Measurements from ENCODE around the gene GOT1. TPM values are rescaled to one million over a fixed set of nuclear protein-coding genes. Genes with fewer than 3 reads are reported as not detected.

The GOT1 gene
- total and polyA plus RNA-seq, 2 of the 8 experiments (the other 6 are each of a cell fraction or from before 2014, with no cell fraction given), result 16.7 to 47.0 TPM

DNA sequence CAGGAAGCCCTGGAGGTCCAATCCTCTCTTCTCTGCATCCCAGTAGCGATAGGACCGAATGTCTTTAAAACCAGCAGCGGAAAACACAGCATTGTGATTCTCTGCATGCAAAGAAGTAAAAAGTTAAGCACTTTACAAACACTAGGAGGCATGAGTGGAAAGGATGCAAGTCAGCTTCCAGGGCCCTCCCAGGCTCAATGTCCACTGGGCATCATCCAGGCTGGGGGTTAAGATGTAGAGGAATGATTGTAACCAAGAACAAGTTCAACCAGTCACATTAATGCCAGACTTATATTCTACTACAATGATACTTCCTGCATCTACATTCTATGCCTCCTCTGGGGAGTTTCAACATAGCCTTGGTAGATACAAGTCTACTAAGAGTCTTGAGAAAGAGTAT, 24.3 kb downstream of the GOT1 start:
- H3K4me1 ChIP-seq (replicated peaks in 1 of 4; ENCODE audit: control insufficient read depth in 3 of 4, insufficient read depth in 4 of 4, low read length in 3 of 4), result no peaks in the 10 kb centered on the region
- FAIRE-seq (no peak), DNase-seq (ENCODE audit: low read depth in 1 of 2, low spot score in 2 of 2) (no peak)
- H3K27me3 ChIP-seq (replicated peaks in 1 of 4; ENCODE audit: control insufficient read depth in 3 of 4, extremely low read depth in 1 of 4, insufficient read depth in 3 of 4, low read length in 3 of 4), result no peaks in the 10 kb centered on the region
- H3K4me3 ChIP-seq (ENCODE audit: extremely low read depth in 1 of 4, insufficient read depth in 2 of 4, low read depth in 3 of 4, low read length in 4 of 4), result no peak overlapping the region
- H3K9me3 ChIP-seq (ENCODE audit: insufficient read depth in 2 of 2, low read depth in 1 of 2, low read length in 1 of 2), result no peaks in the 10 kb centered on the region
- peaks cover 0 to 2% of the 10 kb centered on the region in 2 experiments for H4K20me1 ChIP-seq (replicated peaks in 1 of 2; ENCODE audit: control insufficient read depth in 1 of 2, insufficient read depth in 2 of 2, low read length in 2 of 2)
- POLR2A ChIA-PET (ENCODE audit: partially characterized antibody), result interaction anchor here (1.5 kb wide), 1 partner anchor 20 kb away, joined by 6 read pairs; no protein-coding TSS in a partner anchor
- H3K18ac ChIP-seq (ENCODE audit: extremely low read depth, low read length), result no peak overlapping the region
- no peak overlapping the region for H2BK12ac ChIP-seq (ENCODE audit: low read depth, low read length)
- no peak overlapping the region for H2BK5ac ChIP-seq (ENCODE audit: low read depth, low read length)
- TF ChIP-seq, protein P1, sequence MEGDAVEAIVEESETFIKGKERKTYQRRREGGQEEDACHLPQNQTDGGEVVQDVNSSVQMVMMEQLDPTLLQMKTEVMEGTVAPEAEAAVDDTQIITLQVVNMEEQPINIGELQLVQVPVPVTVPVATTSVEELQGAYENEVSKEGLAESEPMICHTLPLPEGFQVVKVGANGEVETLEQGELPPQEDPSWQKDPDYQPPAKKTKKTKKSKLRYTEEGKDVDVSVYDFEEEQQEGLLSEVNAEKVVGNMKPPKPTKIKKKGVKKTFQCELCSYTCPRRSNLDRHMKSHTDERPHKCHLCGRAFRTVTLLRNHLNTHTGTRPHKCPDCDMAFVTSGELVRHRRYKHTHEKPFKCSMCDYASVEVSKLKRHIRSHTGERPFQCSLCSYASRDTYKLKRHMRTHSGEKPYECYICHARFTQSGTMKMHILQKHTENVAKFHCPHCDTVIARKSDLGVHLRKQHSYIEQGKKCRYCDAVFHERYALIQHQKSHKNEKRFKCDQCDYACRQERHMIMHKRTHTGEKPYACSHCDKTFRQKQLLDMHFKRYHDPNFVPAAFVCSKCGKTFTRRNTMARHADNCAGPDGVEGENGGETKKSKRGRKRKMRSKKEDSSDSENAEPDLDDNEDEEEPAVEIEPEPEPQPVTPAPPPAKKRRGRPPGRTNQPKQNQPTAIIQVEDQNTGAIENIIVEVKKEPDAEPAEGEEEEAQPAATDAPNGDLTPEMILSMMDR (IDR thresholded peaks at IDR 0.05; ENCODE audit: control extremely low read depth in 1 of 3, insufficient read depth in 1 of 3, low read depth in 1 of 3, low read length in 3 of 3), result peak in 1 of 3 experiments; percentile 9; a peak in 2 of 4 replicates
- TF ChIP-seq CBX5 (IDR thresholded peaks at IDR 0.05; ENCODE audit: low read depth, low read length), result no peak
- H2AFZ ChIP-seq (ENCODE audit: low read length), result no peak overlapping the region
- WGBS, 2 experiments (ENCODE audit: extremely low coverage in 1 of 2, insufficient coverage in 1 of 2, insufficient read length in 1 of 2, insufficient replicate concordance in 2 of 2, low coverage in 1 of 2, low lambda C conversion rate in 2 of 2, missing lambda C conversion rate in 1 of 2), result 96% methylated on average over 3 of the region's 3 CpGs; no CpG with 5 or more reads in 1 of the 2 experiments
- no peak overlapping the region for H3K4me2 ChIP-seq (ENCODE audit: insufficient read depth in 1 of 2, low read depth in 2 of 2, low read length in 2 of 2)
- H2AK5ac ChIP-seq (ENCODE audit: low read depth, low read length), result no peak overlapping the region
- H4K8ac ChIP-seq (ENCODE audit: extremely low read depth, insufficient read depth, low read length), result no peak overlapping the region
- H3K36me3 ChIP-seq (ENCODE audit: control insufficient read depth in 2 of 4, insufficient read depth in 4 of 4, low read length in 3 of 4), result peaks cover 2 to 44% (median 22%) of the 10 kb centered on the region in 4 experiments; a peak in 6 of 8 replicates
- H3K27ac ChIP-seq (ENCODE audit: low read depth, low read length), result no peak overlapping the region
- H3K23me2 ChIP-seq (ENCODE audit: low read depth, low read length), result no peaks in the 10 kb centered on the region
- no peak overlapping the region for H4K5ac ChIP-seq (ENCODE audit: insufficient read length, low read depth, low read length)
- CTCF ChIA-PET (ENCODE audit: partially characterized antibody), result interaction anchor here (1.0 to 1.5 kb wide), 2 partner anchors 13 to 29 kb away, joined by 3 to 4 read pairs; no protein-coding TSS in a partner anchor
- H3K79me2 ChIP-seq (ENCODE audit: control insufficient read depth in 1 of 2, insufficient read depth in 2 of 2, low read length in 2 of 2), result no peaks in the 10 kb centered on the region
- H3K14ac ChIP-seq (ENCODE audit: insufficient read length), result no peak overlapping the region
- H3K79me1 ChIP-seq (ENCODE audit: low read depth, low read length), result peaks cover 2% of the 10 kb centered on the region; the same call in 1 of the 2 replicates
- no peak overlapping the region for H3K4ac ChIP-seq (replicated peaks; ENCODE audit: insufficient read length, low read depth, low read length)
- H3K56ac ChIP-seq (replicated peaks; ENCODE audit: insufficient read length, low read depth, low read length), result no peak overlapping the region
- H2BK20ac ChIP-seq (ENCODE audit: low read length), result no peak overlapping the region
- H3K23ac ChIP-seq (ENCODE audit: insufficient read length), result no peak overlapping the region
- no peak overlapping the region for H2BK120ac ChIP-seq (replicated peaks; ENCODE audit: low read depth, low read length)
- no peak overlapping the region for H4K91ac ChIP-seq (replicated peaks; ENCODE audit: insufficient read length, low read length)
- no peak overlapping the region for H2BK15ac ChIP-seq (ENCODE audit: low read length)
- no peak overlapping the region for H3K9ac ChIP-seq (replicated peaks in 1 of 4; ENCODE audit: extremely low read depth in 1 of 4, low read depth in 3 of 4, low read length in 3 of 4)

All from H1 (cell line).